ENCODE data around the gene NSUN4. TPM values are rescaled to one million over a fixed set of nuclear protein-coding genes. Genes with fewer than 3 reads are reported as not detected.

The NSUN4 gene
- total and polyA plus RNA-seq, 9 of the 15 experiments (the other 6 are each of a cell fraction or from before 2014, with no cell fraction given): 33.4 to 60.2 (median 46.3) TPM

DNA sequence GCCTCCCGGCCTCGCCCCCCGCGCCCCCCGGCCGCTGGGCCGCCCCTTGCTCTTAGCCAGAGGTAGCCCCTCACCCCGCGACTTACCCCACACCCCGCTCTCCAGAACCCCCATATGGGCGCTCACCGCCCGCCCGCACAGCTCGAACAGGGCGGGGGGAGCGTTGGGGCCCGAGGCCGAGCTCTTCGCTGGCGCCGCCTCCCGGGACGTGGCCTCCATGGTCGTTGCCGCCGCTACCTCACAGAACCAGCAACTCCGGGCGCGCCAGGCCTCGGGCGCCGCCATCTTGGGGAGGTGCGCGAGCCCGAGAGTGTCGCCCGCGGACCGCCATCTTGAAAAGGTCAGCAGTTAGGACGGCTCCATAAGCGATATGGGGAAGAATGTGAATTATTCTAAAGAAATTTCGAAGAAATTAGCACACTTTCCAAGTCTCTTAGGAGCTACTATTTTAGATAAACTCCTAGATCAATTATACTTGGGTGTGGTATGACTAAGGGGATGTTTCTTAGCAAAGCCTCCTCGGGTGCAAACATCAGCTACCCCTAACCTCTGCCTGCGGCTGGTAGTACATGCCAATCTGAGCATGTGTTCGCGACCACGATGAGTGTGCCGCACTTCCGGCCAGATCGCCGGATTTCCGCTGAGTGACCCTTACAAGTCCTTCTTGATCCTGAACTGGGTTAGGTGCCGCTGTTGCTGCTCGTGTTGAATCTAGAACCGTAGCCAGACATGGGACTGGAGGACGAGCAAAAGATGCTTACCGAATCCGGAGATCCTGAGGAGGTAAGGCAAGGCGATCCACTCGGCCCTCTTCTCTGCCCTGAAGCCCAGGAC lies 37.4 kb upstream of the NSUN4 start, which contains the start of the genes LRRC41 and UQCRH (continued):
- no peak for TF ChIP-seq RBM39 (optimal IDR thresholded peaks at IDR 0.05; ENCODE audit: low read depth, low read length)
- 0 out of 2 replicates have a peak, but pooled peaks have one; percentile 45 for TF ChIP-seq DIDO1 (tag; IDR thresholded peaks at IDR 0.05; ENCODE audit: low read depth)
- TF ChIP-seq FOSL1 (tag; conservative IDR thresholded peaks at IDR 0.05): peak; percentile 96
- TF ChIP-seq MAZ (CRISPR knock-in tag; conservative IDR thresholded peaks at IDR 0.05 in 1 of 2, IDR thresholded peaks at IDR 0.05 in 1 of 2): peak; percentile 63 to 74
- TF ChIP-seq HDAC1 (IDR thresholded peaks at IDR 0.05): peak in 1 of 2 experiments; percentile 87; a peak in 2 of 4 replicates
- TF ChIP-seq, protein P1, sequence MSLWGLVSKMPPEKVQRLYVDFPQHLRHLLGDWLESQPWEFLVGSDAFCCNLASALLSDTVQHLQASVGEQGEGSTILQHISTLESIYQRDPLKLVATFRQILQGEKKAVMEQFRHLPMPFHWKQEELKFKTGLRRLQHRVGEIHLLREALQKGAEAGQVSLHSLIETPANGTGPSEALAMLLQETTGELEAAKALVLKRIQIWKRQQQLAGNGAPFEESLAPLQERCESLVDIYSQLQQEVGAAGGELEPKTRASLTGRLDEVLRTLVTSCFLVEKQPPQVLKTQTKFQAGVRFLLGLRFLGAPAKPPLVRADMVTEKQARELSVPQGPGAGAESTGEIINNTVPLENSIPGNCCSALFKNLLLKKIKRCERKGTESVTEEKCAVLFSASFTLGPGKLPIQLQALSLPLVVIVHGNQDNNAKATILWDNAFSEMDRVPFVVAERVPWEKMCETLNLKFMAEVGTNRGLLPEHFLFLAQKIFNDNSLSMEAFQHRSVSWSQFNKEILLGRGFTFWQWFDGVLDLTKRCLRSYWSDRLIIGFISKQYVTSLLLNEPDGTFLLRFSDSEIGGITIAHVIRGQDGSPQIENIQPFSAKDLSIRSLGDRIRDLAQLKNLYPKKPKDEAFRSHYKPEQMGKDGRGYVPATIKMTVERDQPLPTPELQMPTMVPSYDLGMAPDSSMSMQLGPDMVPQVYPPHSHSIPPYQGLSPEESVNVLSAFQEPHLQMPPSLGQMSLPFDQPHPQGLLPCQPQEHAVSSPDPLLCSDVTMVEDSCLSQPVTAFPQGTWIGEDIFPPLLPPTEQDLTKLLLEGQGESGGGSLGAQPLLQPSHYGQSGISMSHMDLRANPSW (CRISPR knock-in tag; IDR thresholded peaks at IDR 0.05): no peak; the same call in 1 of the 2 replicates
- TF ChIP-seq, protein P2, sequence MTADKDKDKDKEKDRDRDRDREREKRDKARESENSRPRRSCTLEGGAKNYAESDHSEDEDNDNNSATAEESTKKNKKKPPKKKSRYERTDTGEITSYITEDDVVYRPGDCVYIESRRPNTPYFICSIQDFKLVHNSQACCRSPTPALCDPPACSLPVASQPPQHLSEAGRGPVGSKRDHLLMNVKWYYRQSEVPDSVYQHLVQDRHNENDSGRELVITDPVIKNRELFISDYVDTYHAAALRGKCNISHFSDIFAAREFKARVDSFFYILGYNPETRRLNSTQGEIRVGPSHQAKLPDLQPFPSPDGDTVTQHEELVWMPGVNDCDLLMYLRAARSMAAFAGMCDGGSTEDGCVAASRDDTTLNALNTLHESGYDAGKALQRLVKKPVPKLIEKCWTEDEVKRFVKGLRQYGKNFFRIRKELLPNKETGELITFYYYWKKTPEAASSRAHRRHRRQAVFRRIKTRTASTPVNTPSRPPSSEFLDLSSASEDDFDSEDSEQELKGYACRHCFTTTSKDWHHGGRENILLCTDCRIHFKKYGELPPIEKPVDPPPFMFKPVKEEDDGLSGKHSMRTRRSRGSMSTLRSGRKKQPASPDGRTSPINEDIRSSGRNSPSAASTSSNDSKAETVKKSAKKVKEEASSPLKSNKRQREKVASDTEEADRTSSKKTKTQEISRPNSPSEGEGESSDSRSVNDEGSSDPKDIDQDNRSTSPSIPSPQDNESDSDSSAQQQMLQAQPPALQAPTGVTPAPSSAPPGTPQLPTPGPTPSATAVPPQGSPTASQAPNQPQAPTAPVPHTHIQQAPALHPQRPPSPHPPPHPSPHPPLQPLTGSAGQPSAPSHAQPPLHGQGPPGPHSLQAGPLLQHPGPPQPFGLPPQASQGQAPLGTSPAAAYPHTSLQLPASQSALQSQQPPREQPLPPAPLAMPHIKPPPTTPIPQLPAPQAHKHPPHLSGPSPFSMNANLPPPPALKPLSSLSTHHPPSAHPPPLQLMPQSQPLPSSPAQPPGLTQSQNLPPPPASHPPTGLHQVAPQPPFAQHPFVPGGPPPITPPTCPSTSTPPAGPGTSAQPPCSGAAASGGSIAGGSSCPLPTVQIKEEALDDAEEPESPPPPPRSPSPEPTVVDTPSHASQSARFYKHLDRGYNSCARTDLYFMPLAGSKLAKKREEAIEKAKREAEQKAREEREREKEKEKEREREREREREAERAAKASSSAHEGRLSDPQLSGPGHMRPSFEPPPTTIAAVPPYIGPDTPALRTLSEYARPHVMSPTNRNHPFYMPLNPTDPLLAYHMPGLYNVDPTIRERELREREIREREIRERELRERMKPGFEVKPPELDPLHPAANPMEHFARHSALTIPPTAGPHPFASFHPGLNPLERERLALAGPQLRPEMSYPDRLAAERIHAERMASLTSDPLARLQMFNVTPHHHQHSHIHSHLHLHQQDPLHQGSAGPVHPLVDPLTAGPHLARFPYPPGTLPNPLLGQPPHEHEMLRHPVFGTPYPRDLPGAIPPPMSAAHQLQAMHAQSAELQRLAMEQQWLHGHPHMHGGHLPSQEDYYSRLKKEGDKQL (CRISPR knock-in tag; IDR thresholded peaks at IDR 0.05; ENCODE audit: borderline replicate concordance): 0 out of 2 replicates have a peak, but pooled peaks have one; percentile 47
- TF ChIP-seq RBM22 (IDR thresholded peaks at IDR 0.05; ENCODE audit: low read depth, low read length, poor library complexity, severe bottlenecking): peak; percentile 66
- peak; percentile 17; the same call in 1 of the 2 replicates for TF ChIP-seq ZBTB17 (CRISPR knock-in tag; IDR thresholded peaks at IDR 0.05)
- peak; percentile 85 for TF ChIP-seq TAF9B (IDR thresholded peaks at IDR 0.05; ENCODE audit: partially characterized antibody)
- no peak for TF ChIP-seq ZNF696 (CRISPR knock-in tag; conservative IDR thresholded peaks at IDR 0.05)
- 0 out of 2 replicates have a peak, but pooled peaks have one; percentile 60 for TF ChIP-seq ZNF263 (CRISPR knock-in tag; IDR thresholded peaks at IDR 0.05; ENCODE audit: borderline replicate concordance)
- no peak for TF ChIP-seq MEIS2 (IDR thresholded peaks at IDR 0.05; ENCODE audit: partially characterized antibody)
- TF ChIP-seq, protein P3, sequence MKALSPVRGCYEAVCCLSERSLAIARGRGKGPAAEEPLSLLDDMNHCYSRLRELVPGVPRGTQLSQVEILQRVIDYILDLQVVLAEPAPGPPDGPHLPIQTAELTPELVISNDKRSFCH (CRISPR knock-in tag; IDR thresholded peaks at IDR 0.05): no peak
- TF ChIP-seq, protein P3 (tag; IDR thresholded peaks at IDR 0.05): peak; percentile 92
- peak; percentile 91 for TF ChIP-seq RB1 (IDR thresholded peaks at IDR 0.05; ENCODE audit: low read depth)
- TF ChIP-seq SP1 (CRISPR knock-in tag; IDR thresholded peaks at IDR 0.05): peak; percentile 92
- peak; percentile 60 for TF ChIP-seq FIP1L1 (IDR thresholded peaks at IDR 0.05; ENCODE audit: low read depth, low read length, poor library complexity, severe bottlenecking)
